DND-41 (cell line): ENCODE data around the gene RIBC2.

Source experiments
- CTCF ChIP-seq: IDR thresholded peaks from 2 replicates; pipeline ENCODE4 v1.5.1; 2012; ENCODE audit warnings: borderline replicate concordance, low read length, moderate library complexity, mild to moderate bottlenecking; ENCODE audit not compliant: poor library complexity, severe bottlenecking; ENCODE audit errors: extremely low read depth
- EZH2 ChIP-seq: IDR thresholded peaks from 3 replicates; pipeline ENCODE4 v1.6.1; 2012; ENCODE audit warnings: borderline replicate concordance, low read depth, mild to moderate bottlenecking, moderate library complexity, low read length, inconsistent platforms; ENCODE audit not compliant: severe bottlenecking

DNA sequence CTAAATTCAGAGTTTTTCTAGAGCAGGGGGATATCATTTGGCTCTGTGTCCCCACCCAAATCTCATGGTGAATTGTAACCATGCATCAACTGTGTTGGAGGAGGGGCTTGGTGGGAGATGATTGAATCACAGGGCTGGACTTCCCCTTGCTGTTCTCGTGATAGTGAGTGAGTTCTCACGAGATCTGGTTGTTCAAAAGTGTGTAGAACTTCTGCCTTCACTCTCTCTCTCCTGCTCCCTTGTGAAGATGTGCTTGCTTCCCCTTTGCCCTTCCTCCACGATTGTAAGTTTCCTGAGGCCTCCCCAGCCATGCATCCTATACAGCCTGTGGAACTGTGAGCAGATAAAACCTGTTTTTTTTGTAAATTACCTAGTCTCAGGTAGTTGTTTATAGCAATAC lies 67.2 kb downstream of the RIBC2 start:
- TF ChIP-seq CTCF (no peak), EZH2 (no peak)
